ENCODE results near the gene SLC9A7.
"Not testable (repeated sequence)": the region's sequence is repeated elsewhere in the genome, so short reads cannot be mapped to it uniquely, and the experiment has no call there.

SLC9A7 gene

DNA sequence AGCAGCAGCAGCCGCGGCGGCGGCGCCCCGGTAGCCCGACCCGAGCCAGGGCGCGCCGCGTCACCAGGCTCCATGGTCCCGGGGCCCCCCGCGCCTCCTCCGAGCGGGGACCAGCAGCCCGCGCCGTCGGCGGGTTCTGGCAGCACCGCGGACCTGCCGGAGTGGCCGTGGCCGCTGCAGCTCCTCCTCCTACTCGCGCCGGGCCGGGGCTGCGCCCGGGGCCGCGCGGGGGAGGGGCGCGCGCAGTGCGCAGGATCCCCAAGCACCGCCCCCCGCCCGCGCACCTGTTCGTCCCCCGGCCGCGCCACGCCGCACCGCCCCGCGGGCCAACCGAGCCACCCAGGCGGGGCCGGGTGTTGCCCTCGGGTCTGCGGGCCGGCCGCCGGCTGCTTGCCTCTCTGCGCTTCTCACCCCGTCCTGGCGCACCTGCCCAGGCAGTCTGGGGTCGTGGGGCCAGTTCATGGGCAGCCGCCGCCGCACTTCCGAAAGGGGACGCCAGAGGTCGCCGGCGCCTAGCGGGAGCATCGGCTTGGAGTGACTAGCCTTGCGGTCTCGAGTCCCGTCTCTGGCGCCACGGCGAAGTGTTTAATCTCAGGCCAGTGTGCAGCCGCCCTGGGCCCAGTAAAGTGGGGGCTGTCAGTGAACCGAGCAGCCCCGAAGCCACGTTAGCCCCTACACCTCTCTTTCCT, at the start of gene SLC9A7:
Gene SLC9A7, minus strand, starts transcription at position 163 of the 689 bp plus-strand sequence. Its CDS starts 89 bp downstream, at position 74.
- H3K4me1 ChIP-seq (ENCODE audit: control insufficient read depth in 1 of 2, insufficient read depth in 2 of 2, low read length in 2 of 2), result peaks cover 0 to 5% of the 10 kb centered on the region in 2 donors
- H3K4me3 ChIP-seq (ENCODE audit: low read depth in 1 of 2, low read length in 2 of 2), result peak within 1 kb of the TSS; percentile 44 to 66
- H3K27ac ChIP-seq (ENCODE audit: low read length), result no peak within 1 kb of the TSS

DNA sequence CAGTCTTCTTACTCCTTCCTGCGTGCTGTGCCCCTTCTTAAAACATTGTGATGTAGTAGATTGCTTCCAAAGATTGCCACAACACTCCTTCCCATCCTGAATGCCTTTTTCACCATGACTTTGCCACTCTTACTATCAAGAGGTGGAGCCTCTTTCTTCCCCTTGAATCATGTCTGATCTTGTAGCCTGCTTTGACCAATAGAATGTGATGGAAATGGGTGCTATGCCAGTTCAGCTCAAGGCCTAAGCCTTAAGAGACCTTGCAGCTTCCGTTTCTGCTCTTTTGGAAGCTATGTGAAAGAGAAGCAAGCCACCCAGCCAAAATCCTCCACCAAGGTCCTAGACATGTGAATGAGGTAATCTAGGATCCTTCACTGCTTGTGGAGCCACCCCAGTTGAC, 46.4 kb upstream of the SLC9A7 start:
- Histone ChIP-seq H3K36me3 (ENCODE audit: control insufficient read depth in 1 of 2, insufficient read depth in 2 of 2, low read length in 2 of 2) (no peaks in the 10 kb centered on the region), H3K27me3 (ENCODE audit: low read depth, low read length) (no peaks in the 10 kb centered on the region), H3K9me3 (ENCODE audit: control insufficient read depth in 1 of 2, low read length in 2 of 2) (no peaks in the 10 kb centered on the region), H3K4me3 (ENCODE audit: low read depth in 1 of 2, low read length in 2 of 2) (no peak overlapping the region), H3K27ac (ENCODE audit: low read length) (no peak overlapping the region), H3K4me1 (ENCODE audit: control insufficient read depth in 1 of 2, insufficient read depth in 2 of 2, low read length in 2 of 2) (no peaks in the 10 kb centered on the region)

More for the DNA sequence above, at the start of gene SLC9A7:
- Histone ChIP-seq H3K9me3 (ENCODE audit: control insufficient read depth in 1 of 2, low read length in 2 of 2) (no peaks in the 10 kb centered on the region), H3K27me3 (ENCODE audit: low read depth, low read length) (no peaks in the 10 kb centered on the region), H3K36me3 (ENCODE audit: control insufficient read depth in 1 of 2, insufficient read depth in 2 of 2, low read length in 2 of 2) (no peaks in the 10 kb centered on the region)

DNA sequence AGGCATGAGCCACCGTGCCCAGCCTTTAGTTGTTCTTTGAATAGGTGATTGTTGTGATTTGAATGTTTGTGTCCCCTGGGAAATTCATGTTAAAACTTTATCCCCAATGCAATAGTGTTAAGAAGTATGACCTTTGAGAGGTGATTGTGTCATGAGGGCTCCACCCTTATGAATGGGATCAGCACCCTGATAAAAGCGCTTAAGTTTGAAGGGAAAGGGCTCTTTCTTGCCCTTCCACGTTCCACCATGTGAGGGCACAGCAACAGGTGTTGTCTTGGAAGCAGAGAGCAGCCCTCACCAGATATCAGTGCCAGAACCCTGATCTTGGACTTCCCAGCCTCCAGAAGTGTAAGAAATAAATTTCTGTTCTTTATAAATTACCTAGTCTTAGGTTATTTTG, 44.2 kb upstream of the SLC9A7 start:
- Histone ChIP-seq H3K4me3 (ENCODE audit: low read depth in 1 of 2, low read length in 2 of 2) (no peak overlapping the region), H3K27ac (ENCODE audit: low read length) (no peak overlapping the region), H3K36me3 (ENCODE audit: control insufficient read depth in 1 of 2, insufficient read depth in 2 of 2, low read length in 2 of 2) (no peaks in the 10 kb centered on the region), H3K27me3 (ENCODE audit: low read depth, low read length) (no peaks in the 10 kb centered on the region), H3K4me1 (ENCODE audit: control insufficient read depth in 1 of 2, insufficient read depth in 2 of 2, low read length in 2 of 2) (no peaks in the 10 kb centered on the region), H3K9me3 (ENCODE audit: control insufficient read depth in 1 of 2, low read length in 2 of 2) (no peaks in the 10 kb centered on the region)

DNA sequence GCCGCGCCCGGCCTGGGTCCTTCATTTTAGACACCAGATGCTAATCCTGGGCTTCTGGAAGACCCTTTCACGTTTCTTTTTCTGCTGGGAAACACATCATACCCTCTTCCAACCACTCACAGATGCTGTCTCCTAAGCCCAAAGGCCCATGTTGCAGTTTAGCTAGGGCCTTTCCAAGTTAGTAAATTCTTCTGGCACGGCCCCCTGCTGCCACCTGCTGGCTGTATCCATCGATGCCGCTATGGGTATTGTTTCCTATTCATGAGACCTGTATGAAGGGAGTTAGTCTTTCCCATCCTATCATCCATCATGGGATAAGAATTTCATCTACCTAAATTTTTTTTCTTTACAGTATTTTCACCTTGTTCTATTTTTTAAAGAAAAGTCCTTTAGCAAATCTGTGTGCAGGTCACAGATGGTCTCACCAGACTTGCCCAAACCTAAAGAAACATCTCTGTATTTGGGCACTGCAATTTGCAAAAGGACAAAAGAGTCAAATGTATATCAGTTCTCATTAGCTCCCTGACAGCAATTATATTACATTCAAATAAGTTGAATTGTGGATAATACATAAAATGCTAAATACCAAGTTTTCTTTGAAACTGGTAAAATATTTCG, 37.8 kb upstream of the SLC9A7 start:
- peaks cover 0 to 4% of the 10 kb centered on the region in 2 donors for H3K4me1 ChIP-seq (ENCODE audit: control insufficient read depth in 1 of 2, insufficient read depth in 2 of 2, low read length in 2 of 2)
- H3K9me3 ChIP-seq (ENCODE audit: control insufficient read depth in 1 of 2, low read length in 2 of 2), result no peaks in the 10 kb centered on the region
- no peak overlapping the region for H3K4me3 ChIP-seq (ENCODE audit: low read depth in 1 of 2, low read length in 2 of 2)
- H3K36me3 ChIP-seq (ENCODE audit: control insufficient read depth in 1 of 2, insufficient read depth in 2 of 2, low read length in 2 of 2), result no peaks in the 10 kb centered on the region
- H3K27me3 ChIP-seq (ENCODE audit: low read depth, low read length), result no peaks in the 10 kb centered on the region
- H3K27ac ChIP-seq (ENCODE audit: low read length), result no peak overlapping the region

DNA sequence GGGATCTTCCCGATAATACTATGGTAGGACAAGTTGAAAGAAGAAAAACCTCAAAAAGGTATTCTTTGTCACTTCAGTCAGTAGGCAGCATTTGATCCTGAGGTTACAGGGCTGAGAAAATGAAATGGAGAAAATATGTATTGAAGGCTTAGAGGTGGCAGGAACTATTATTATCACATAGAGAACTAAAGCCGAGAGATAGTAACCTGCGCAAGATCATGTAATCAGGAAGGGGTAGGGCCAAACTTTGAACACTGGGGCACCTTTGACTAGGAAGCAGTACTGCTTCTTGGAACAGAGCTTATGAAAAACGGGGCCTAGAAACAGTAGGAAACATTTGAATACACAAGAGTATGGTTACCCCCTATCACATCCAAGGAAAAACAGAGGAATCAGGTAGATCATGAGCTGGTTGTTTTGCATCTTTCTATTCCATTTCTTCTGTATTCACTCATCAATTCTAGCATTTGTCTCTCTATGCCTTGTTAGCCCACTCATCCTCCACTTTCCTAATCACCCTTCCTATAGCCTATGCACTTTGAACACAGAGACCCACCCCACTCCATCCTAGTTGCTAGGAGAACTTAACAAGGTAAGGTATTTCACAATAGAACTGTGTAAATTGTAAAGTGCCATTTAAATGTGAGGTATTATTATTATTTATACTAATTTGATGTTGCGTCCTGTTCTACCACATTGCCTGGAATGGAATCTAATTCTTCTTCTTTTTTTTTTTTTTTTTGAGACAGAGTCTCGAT, 34.6 kb upstream of the SLC9A7 start:
- H3K9me3 ChIP-seq (ENCODE audit: control insufficient read depth in 1 of 2, low read length in 2 of 2), result no peaks in the 10 kb centered on the region
- H3K4me1 ChIP-seq (ENCODE audit: control insufficient read depth in 1 of 2, insufficient read depth in 2 of 2, low read length in 2 of 2), result peaks cover 0 to 4% of the 10 kb centered on the region in 2 donors
- peak overlapping the region; percentile 51 for H3K27ac ChIP-seq (ENCODE audit: low read length)
- H3K4me3 ChIP-seq (ENCODE audit: low read depth in 1 of 2, low read length in 2 of 2), result no peak overlapping the region
- H3K36me3 ChIP-seq (ENCODE audit: control insufficient read depth in 1 of 2, insufficient read depth in 2 of 2, low read length in 2 of 2), result no peaks in the 10 kb centered on the region
- no peaks in the 10 kb centered on the region for H3K27me3 ChIP-seq (ENCODE audit: low read depth, low read length)

GRCh38 chrX:46792810-46793188, 33.9 kb upstream of the SLC9A7 start:
- Histone ChIP-seq H3K4me3 (ENCODE audit: low read depth in 1 of 2, low read length in 2 of 2) (no peak overlapping the region), H3K27me3 (ENCODE audit: low read depth, low read length) (no peaks in the 10 kb centered on the region), H3K9me3 (ENCODE audit: control insufficient read depth in 1 of 2, low read length in 2 of 2) (no peaks in the 10 kb centered on the region), H3K36me3 (ENCODE audit: control insufficient read depth in 1 of 2, insufficient read depth in 2 of 2, low read length in 2 of 2) (no peaks in the 10 kb centered on the region), H3K27ac (ENCODE audit: low read length) (peak overlapping the region; percentile 51), H3K4me1 (ENCODE audit: control insufficient read depth in 1 of 2, insufficient read depth in 2 of 2, low read length in 2 of 2) (peaks cover 0 to 4% of the 10 kb centered on the region in 2 donors)

DNA sequence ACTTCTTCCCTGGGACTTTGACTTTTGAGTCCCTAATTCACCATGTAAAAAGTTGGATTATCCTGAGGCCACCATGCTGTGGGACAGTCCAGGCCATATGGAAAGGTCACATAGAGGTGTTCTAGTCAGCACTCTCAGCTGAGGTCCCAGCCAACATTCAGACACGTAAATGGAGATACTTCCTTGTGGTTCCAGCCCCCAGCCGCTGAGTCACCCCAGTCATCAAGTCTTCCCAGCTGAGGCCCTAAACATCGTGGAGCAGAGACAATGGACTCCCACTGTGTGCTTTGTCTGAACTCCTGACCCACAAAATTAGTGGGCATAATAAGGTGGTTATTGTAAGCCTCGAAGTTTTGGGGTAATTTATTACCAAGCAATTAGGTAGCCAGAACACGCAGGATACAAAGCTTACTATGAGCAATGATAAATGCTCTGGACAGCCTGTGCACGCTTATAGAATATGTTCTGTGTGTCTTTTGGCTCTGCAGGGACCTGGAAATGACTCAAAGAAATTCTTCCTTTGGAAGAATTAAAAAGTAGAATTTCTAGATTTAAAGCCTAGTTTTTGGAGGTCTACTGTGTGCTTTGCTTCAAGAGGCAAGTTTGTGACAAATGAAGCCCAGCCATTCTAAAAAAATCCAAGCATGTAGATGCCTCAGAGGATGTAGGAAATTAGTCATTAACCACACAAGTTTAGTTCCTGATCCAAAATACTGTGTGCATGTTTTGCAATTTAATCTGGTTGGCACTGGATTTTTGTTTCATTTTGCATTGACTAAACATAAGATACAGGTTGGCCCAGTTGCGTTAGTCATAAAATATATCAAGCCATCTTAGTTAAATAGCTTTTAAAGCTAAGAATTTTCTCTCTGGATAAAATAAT, 33.2 kb upstream of the SLC9A7 start:
- H3K4me1 ChIP-seq (ENCODE audit: control insufficient read depth in 1 of 2, insufficient read depth in 2 of 2, low read length in 2 of 2), result peaks cover 0 to 4% of the 10 kb centered on the region in 2 donors
- H3K4me3 ChIP-seq (ENCODE audit: low read depth in 1 of 2, low read length in 2 of 2), result no peak overlapping the region
- no peaks in the 10 kb centered on the region for H3K36me3 ChIP-seq (ENCODE audit: control insufficient read depth in 1 of 2, insufficient read depth in 2 of 2, low read length in 2 of 2)
- no peaks in the 10 kb centered on the region for H3K27me3 ChIP-seq (ENCODE audit: low read depth, low read length)
- peak overlapping the region; percentile 63 for H3K27ac ChIP-seq (ENCODE audit: low read length)
- no peaks in the 10 kb centered on the region for H3K9me3 ChIP-seq (ENCODE audit: control insufficient read depth in 1 of 2, low read length in 2 of 2)

- no peaks in the 10 kb centered on the region for H3K9me3 ChIP-seq (ENCODE audit: control insufficient read depth in 1 of 2, low read length in 2 of 2)
- H3K27me3 ChIP-seq (ENCODE audit: low read depth, low read length), result no peaks in the 10 kb centered on the region
- peaks cover 0 to 4% of the 10 kb centered on the region in 2 donors for H3K4me1 ChIP-seq (ENCODE audit: control insufficient read depth in 1 of 2, insufficient read depth in 2 of 2, low read length in 2 of 2)
- no peaks in the 10 kb centered on the region for H3K36me3 ChIP-seq (ENCODE audit: control insufficient read depth in 1 of 2, insufficient read depth in 2 of 2, low read length in 2 of 2)
- no peak overlapping the region for H3K27ac ChIP-seq (ENCODE audit: low read length)
- no peak overlapping the region for H3K4me3 ChIP-seq (ENCODE audit: low read depth in 1 of 2, low read length in 2 of 2)
Observed at GRCh38 chrX:46788902-46789301, 30.0 kb upstream of the SLC9A7 start.

GRCh38 chrX:46784437-46784836, 25.5 kb upstream of the SLC9A7 start:
- H3K9me3 ChIP-seq (ENCODE audit: control insufficient read depth in 1 of 2, low read length in 2 of 2); H3K36me3 ChIP-seq (ENCODE audit: control insufficient read depth in 1 of 2, insufficient read depth in 2 of 2, low read length in 2 of 2); H3K4me1 ChIP-seq (ENCODE audit: control insufficient read depth in 1 of 2, insufficient read depth in 2 of 2, low read length in 2 of 2); H3K4me3 ChIP-seq (ENCODE audit: low read depth in 1 of 2, low read length in 2 of 2); H3K27ac ChIP-seq (ENCODE audit: low read length); H3K27me3 ChIP-seq (ENCODE audit: low read depth, low read length): not testable (repeated sequence)

DNA sequence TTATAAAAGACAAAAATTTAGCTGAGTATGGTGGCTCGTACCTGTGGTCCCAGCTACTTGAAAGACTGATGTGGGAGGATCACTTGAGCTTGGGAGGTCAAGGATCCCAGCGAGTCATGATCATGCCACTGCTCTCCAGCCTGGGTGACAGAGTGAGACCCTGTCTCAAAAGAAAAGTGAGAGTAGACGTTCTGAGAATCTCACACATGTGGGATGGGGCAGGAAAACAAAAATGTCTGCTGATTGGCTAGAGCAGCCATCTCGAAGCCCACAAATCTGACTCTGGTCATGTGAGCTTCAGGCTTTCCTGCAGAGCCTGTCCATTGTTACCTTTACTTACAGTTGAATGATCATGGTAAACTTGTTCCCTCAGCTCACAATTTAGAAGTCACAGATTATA, 23.1 kb upstream of the SLC9A7 start:
- Histone ChIP-seq H3K36me3 (ENCODE audit: control insufficient read depth in 1 of 2, insufficient read depth in 2 of 2, low read length in 2 of 2) (no peaks in the 10 kb centered on the region), H3K27me3 (ENCODE audit: low read depth, low read length) (no peaks in the 10 kb centered on the region), H3K4me1 (ENCODE audit: control insufficient read depth in 1 of 2, insufficient read depth in 2 of 2, low read length in 2 of 2) (no peaks in the 10 kb centered on the region), H3K4me3 (ENCODE audit: low read depth in 1 of 2, low read length in 2 of 2) (no peak overlapping the region), H3K27ac (ENCODE audit: low read length) (no peak overlapping the region), H3K9me3 (ENCODE audit: control insufficient read depth in 1 of 2, low read length in 2 of 2) (no peaks in the 10 kb centered on the region)

Data from muscle layer of duodenum (tissue), 2 donors.